Activated CD8-positive, alpha-beta T cell treated with anti-CD3 and anti-CD28 coated beads for 36 hours (primary cell): ENCODE data around the gene SBK2. TPM values are rescaled to one million over a fixed set of nuclear protein-coding genes. Genes with fewer than 3 reads are reported as not detected.
"Not testable (repeated sequence)": the region's sequence is repeated elsewhere in the genome, so short reads cannot be mapped to it uniquely, and the experiment has no call there.

Experiments used
- ATAC-seq: fragments of 200-7000 bp; cut with Tn5 transposase; one replicate; pipeline ENCODE4 v1.10.0; 2021; ENCODE audit warnings: mild to moderate bottlenecking, moderate library complexity
- CTCF ChIA-PET: fragments of 350-600 bp; sonication (Branson Sonifier 250); formaldehyde crosslinking; loops from one replicate; lab custom pipeline; 2021; ENCODE audit warnings: antibody characterized with exemption; lab: Charles Lee
- POLR2A ChIA-PET: fragments of 350-600 bp; sonication (Branson Sonifier 250); formaldehyde crosslinking; loops from one replicate; lab custom pipeline; 2021; ENCODE audit warnings: antibody characterized with exemption; lab: Charles Lee
- DNase-seq: peaks from one replicate; pipeline ENCODE4 v3.0.0-alpha.2; 2020
- H3K27ac Mint-ChIP-seq: one replicate; pipeline ENCODE4 v1.8.0; 2021; ENCODE audit warnings: mild to moderate bottlenecking, mixed read lengths
- H3K27me3 Mint-ChIP-seq: one replicate; pipeline ENCODE4 v1.8.0; 2021; ENCODE audit warnings: mixed read lengths
- H3K36me3 Mint-ChIP-seq: one replicate; pipeline ENCODE4 v1.8.0; 2021; ENCODE audit warnings: low read depth, mixed read lengths
- H3K4me1 Mint-ChIP-seq: one replicate; pipeline ENCODE4 v1.8.0; 2021; ENCODE audit warnings: low read depth, mixed read lengths
- H3K4me3 Mint-ChIP-seq: one replicate; pipeline ENCODE4 v1.8.0; 2021; ENCODE audit warnings: mild to moderate bottlenecking, moderate library complexity, mixed read lengths
- H3K9me3 Mint-ChIP-seq: one replicate; pipeline ENCODE4 v1.8.0; 2021; ENCODE audit warnings: mixed read lengths
- CTCF ChIP-seq: fragments of 200-600 bp; IDR thresholded peaks from one replicate; pipeline ENCODE4 v1.8.0; 2022; ENCODE audit warnings: antibody characterized with exemption, mild to moderate bottlenecking
- intact Hi-C: fragments of 100-400 bp; cut with micrococcal nuclease; formaldehyde crosslinking; loops from one replicate; pipeline ENCODE4 v1.10.0; 2022
- total RNA-seq, 2 experiments: library from RNA; stranded (reverse); gene quantifications; one replicate each; pipeline ENCODE4 v1.2.3, GENCODE V29; 2021

Gene SBK2
- total RNA-seq, 2 experiments from 2014 or later = not detected

GRCh38 chr19:55497763-55498162 is 39.2 kb downstream of the SBK2 start:
- DNase-seq = no peak
- no peak for TF ChIP-seq CTCF
- H3K36me3 Mint-ChIP-seq = no peaks in the 10 kb centered on the region
- ChIA-PET CTCF (interaction anchor here (1.5 kb wide), 1 partner anchor 30 kb away, joined by 6 read pairs; no protein-coding TSS in a partner anchor), POLR2A (interaction anchor here (0.6 to 1.2 kb wide), 2 partner anchors 12 to 644 kb away, joined by 3 read pairs; no protein-coding TSS in a partner anchor)
- H3K9me3 Mint-ChIP-seq = no peaks in the 10 kb centered on the region
- H3K4me1 Mint-ChIP-seq = peaks cover 12% of the 10 kb centered on the region
- H3K27ac Mint-ChIP-seq = no peak overlapping the region
- peaks cover 4% of the 10 kb centered on the region for H3K27me3 Mint-ChIP-seq
- no peak overlapping the region for H3K4me3 Mint-ChIP-seq
- intact Hi-C loops = no loop called here
- ATAC-seq = no peak

DNA sequence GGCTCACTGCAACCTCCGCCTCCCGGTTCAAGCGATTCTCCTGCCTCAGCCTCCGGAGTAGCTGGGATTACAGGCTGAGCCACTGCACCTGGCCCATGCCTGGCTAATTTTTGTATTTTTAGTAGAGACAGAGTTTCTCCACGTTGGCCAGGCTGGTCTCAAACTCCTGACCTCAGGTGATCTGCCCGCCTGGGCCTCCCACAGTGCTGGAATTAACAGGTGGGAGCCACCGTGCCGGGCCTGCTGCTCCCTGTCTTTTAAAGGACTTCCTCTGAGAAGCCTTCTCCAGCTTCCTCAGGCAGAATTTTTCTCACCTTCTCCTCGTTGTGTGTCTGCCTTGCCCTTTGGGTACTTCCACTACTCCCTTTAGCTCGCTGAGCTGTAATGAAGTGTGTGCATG is 40.1 kb downstream of the SBK2 start:
- ATAC-seq, intact Hi-C loops, H3K4me1 Mint-ChIP-seq, H3K36me3 Mint-ChIP-seq, H3K4me3 Mint-ChIP-seq, DNase-seq, H3K27ac Mint-ChIP-seq, H3K9me3 Mint-ChIP-seq, H3K27me3 Mint-ChIP-seq, POLR2A ChIA-PET: not testable (repeated sequence)
- CTCF ChIA-PET = interaction anchor here (1.4 kb wide), 1 partner anchor 30 kb away, joined by 3 read pairs; no protein-coding TSS in a partner anchor

DNA sequence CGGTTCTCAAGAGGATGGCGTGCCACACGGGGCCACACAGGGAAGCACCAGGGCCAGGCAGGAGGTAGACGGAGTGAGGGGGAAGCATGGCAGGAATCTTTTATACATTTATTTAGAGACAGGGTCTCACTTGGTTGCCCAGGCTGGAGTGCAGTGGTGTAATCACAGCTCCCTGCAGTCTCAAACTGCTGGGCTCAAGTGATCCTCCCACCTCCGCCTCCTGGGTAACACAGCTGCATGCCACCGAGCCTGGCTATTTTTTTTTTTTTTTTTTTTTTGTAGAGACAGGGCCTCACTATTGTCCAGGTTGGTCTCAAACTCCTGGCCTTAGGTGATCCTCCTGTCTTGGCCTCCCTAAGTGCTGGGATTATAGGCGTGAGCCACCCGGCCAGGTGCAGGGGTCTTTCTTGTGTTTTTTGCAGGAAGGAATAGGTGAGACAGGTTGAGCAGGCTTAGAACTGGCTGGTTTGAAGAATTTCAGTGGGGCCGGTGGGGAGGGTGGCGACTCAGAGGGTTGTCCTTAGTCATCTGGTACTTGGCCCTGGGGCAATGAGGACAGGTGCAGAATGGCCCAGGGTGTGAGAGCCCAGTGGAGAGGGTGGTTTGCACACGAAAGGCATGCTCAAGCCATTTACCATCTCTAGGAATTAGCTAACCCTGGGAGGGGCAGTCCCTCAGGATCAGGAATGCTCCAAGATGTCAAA is 41.1 kb downstream of the SBK2 start:
- peaks cover 6% of the 10 kb centered on the region for H3K27me3 Mint-ChIP-seq
- no peaks in the 10 kb centered on the region for H3K9me3 Mint-ChIP-seq
- ChIA-PET POLR2A (interaction anchor here (1.9 kb wide), 1 partner anchor 10 kb away, joined by 8 read pairs; the partner anchor contains the start of gene NAT14), CTCF (interaction anchor here (1.4 to 3.4 kb wide), 3 partner anchors 8 to 29 kb away, joined by 3 to 17 read pairs (median 8); no protein-coding TSS in a partner anchor)
- DNase-seq = no peak
- no peak for TF ChIP-seq CTCF
- H3K4me3 Mint-ChIP-seq = no peak overlapping the region
- no peak for ATAC-seq
- H3K4me1 Mint-ChIP-seq = peaks cover 2% of the 10 kb centered on the region
- intact Hi-C loops = no loop called here
- no peaks in the 10 kb centered on the region for H3K36me3 Mint-ChIP-seq
- no peak overlapping the region for H3K27ac Mint-ChIP-seq

- Mint-ChIP-seq H3K9me3 (no peaks in the 10 kb centered on the region), H3K4me3 (peak overlapping the region; percentile 50), H3K4me1 (peaks cover 2% of the 10 kb centered on the region), H3K27me3 (peaks cover 6% of the 10 kb centered on the region), H3K27ac (no peak overlapping the region), H3K36me3 (no peaks in the 10 kb centered on the region)
- DNase-seq (peak; percentile 34), ATAC-seq (peak; percentile 60)
- no peak for TF ChIP-seq CTCF
- ChIA-PET POLR2A (interaction anchor here (1.2 to 1.9 kb wide), 2 partner anchors 9 to 11 kb away, joined by 3 to 8 read pairs; partner anchors contain the start of gene NAT14), CTCF (interaction anchor here (2.5 to 3.4 kb wide), 2 partner anchors 9 to 26 kb away, joined by 8 to 17 read pairs; no protein-coding TSS in a partner anchor)
- intact Hi-C loops = no loop called here
Observed at GRCh38 chr19:55494172-55494761, 42.7 kb downstream of the SBK2 start.

DNA sequence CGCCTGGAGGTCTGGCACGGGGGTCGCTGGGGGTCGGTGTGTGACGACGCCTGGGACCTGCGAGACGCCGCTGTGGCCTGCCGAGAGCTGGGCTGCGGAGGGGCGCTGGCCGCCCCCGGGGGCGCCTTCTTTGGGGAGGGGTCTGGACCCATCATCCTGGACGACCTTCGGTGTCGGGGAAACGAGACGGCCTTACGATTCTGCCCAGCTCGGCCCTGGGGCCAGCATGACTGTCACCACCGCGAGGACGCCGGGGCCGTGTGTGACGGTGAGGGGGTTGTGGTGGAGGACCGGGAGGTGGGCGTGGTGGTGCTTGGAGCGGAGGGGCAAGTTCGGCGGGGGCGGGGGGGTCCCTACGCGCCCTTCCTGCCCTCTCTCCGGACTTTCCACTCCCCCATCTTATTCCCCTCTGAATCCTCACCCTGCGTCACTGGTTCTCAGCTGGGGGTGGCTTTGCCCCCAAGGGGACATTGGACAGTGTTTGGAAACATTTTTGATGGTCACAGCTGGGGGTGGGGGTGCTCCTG is 43.2 kb downstream of the SBK2 start:
- peaks cover 2% of the 10 kb centered on the region for H3K4me1 Mint-ChIP-seq
- ATAC-seq (no peak), DNase-seq (no peak)
- peaks cover 6% of the 10 kb centered on the region for H3K27me3 Mint-ChIP-seq
- intact Hi-C loops = no loop called here
- H3K27ac Mint-ChIP-seq = no peak overlapping the region
- H3K9me3 Mint-ChIP-seq = no peaks in the 10 kb centered on the region
- no peak overlapping the region for H3K4me3 Mint-ChIP-seq
- ChIA-PET POLR2A (interaction anchor here (1.9 kb wide), 1 partner anchor 8 kb away, joined by 8 read pairs; the partner anchor contains the start of gene NAT14), CTCF (interaction anchor here (2.5 to 3.4 kb wide), 2 partner anchors 10 to 26 kb away, joined by 8 to 17 read pairs; no protein-coding TSS in a partner anchor)
- H3K36me3 Mint-ChIP-seq = no peaks in the 10 kb centered on the region
- TF ChIP-seq CTCF = no peak
